K562 (cell line): ENCODE measurements around the gene FPGS. TPM values are rescaled to one million over a fixed set of nuclear protein-coding genes. Genes with fewer than 3 reads are reported as not detected.

Experiments used
- GATAD2A ChIP-seq: fragments of 450-650 bp; IDR thresholded peaks from 2 replicates; pipeline ENCODE4 v1.6.1; 2017
- HNRNPL ChIP-seq: fragments of 200-400 bp; formaldehyde crosslinking; IDR thresholded peaks from 2 replicates; pipeline ENCODE4 v1.6.1; 2017; ENCODE audit warnings: low read depth, mild to moderate bottlenecking, low read length
- ILK ChIP-seq: fragments of 450-650 bp; IDR thresholded peaks from 2 replicates; pipeline ENCODE4 v1.6.1; 2016; ENCODE audit warnings: missing genetic modification characterization, low read depth, mild to moderate bottlenecking, missing compliant biosample characterization, moderate library complexity, borderline replicate concordance
- MAFK ChIP-seq: IDR thresholded peaks from 2 replicates; pipeline ENCODE4 v1.6.1; 2011; ENCODE audit warnings: low read length, improper control_type of control experiment
- NCOA6 ChIP-seq: fragments of 450-650 bp; IDR thresholded peaks from 2 replicates; pipeline ENCODE4 v1.6.1; 2017; ENCODE audit warnings: mild to moderate bottlenecking
- NUFIP1 ChIP-seq: fragments of 450-650 bp; IDR thresholded peaks from 2 replicates; pipeline ENCODE4 v1.6.1; 2018; ENCODE audit not compliant: partially characterized antibody
- SP1 ChIP-seq: sonication (generic); formaldehyde crosslinking; IDR thresholded peaks from 2 replicates; pipeline ENCODE4 v1.8.1; 2022; ENCODE audit warnings: mild to moderate bottlenecking, missing genetic modification reagents
- SPI1 ChIP-seq: IDR thresholded peaks from 2 replicates; pipeline ENCODE4 v1.6.1; 2011; ENCODE audit warnings: low read depth, low read length, control low read depth, borderline replicate concordance
- TRIM24 ChIP-seq, 2 experiments: fragments of 450-650 bp; IDR thresholded peaks; 2 replicates each; pipeline ENCODE4 v1.6.1; 2016
- ZNF316 ChIP-seq: fragments of 450-650 bp; IDR thresholded peaks from 2 replicates; pipeline ENCODE4 v1.6.1; 2016
- ZNF436 ChIP-seq: fragments of 250-450, 450-650 bp; sonication (Bioruptor Pico); formaldehyde crosslinking; IDR thresholded peaks from 2 replicates; pipeline ENCODE4 v1.7.0; 2020; ENCODE audit warnings: mild to moderate bottlenecking
- polyA plus RNA-seq, 8 experiments: library from polyadenylated mRNA; depleted of rRNA in 4 of 8; stranded (reverse) in 5 of 8; unstranded in 3 of 8; fragments of >200 nt; fragmentation: Nextera tagmentation in 2 of 8; fragmentation: Illumina TruSeq in 1 of 8; extraction: Ambion mirVana in 2 of 8; extraction: Trizol in 1 of 8; gene quantifications; 2 replicates each; pipeline versions ENCODE4 v1.2.1 to v1.2.3, GENCODE V29; 2011 to 2014; ENCODE audit warnings: inconsistent platforms in 1 of 8, missing spikeins in 1 of 8
- total RNA-seq, 7 experiments: library from RNA; depleted of rRNA in 6 of 7; stranded (reverse); fragments of >200 nt in 6 of 7; fragmentation: Illumina TruSeq in 2 of 7; extraction: Trizol in 2 of 7; gene quantifications; 2 replicates each; pipeline versions ENCODE4 v1.2.1 to v1.2.3, GENCODE V29; 2011 to 2021; ENCODE audit warnings: low replicate concordance in 1 of 7
- TF ChIP-seq, protein P1 (sequence below): fragments of 200-600 bp; sonication (generic); IDR thresholded peaks from one replicate; pipeline ENCODE4 v1.6.1; 2012; ENCODE audit warnings: mild to moderate bottlenecking, low read depth, low read length, inconsistent platforms
- TF ChIP-seq, protein P2 (sequence below), 2 experiments: fragments of 250-450 bp in 1 of 2; fragments of 450-650 bp in 1 of 2; sonication (Bioruptor Pico) in 1 of 2; IDR thresholded peaks; 2 replicates each; pipeline versions ENCODE4 v1.6.1 to v1.8.0; 2016 to 2021; ENCODE audit warnings: mild to moderate bottlenecking in 2 of 2, moderate library complexity in 2 of 2, missing compliant biosample characterization in 1 of 2, missing genetic modification characterization in 1 of 2
- TF ChIP-seq, protein P3 (sequence below): sonication (generic); formaldehyde crosslinking; IDR thresholded peaks from 2 replicates; pipeline ENCODE4 v1.8.0; 2022; ENCODE audit warnings: mild to moderate bottlenecking, missing genetic modification reagents, borderline replicate concordance

The FPGS gene
- total and polyA plus RNA-seq, 9 of the 15 experiments (the other 6 are each of a cell fraction or from before 2014, with no cell fraction given): 0.84 to 86.4 (median 59.2) TPM

GRCh38 chr9:127828262-127829031 lies 25.8 kb downstream of the FPGS start (continued):
- TF ChIP-seq, protein P1, sequence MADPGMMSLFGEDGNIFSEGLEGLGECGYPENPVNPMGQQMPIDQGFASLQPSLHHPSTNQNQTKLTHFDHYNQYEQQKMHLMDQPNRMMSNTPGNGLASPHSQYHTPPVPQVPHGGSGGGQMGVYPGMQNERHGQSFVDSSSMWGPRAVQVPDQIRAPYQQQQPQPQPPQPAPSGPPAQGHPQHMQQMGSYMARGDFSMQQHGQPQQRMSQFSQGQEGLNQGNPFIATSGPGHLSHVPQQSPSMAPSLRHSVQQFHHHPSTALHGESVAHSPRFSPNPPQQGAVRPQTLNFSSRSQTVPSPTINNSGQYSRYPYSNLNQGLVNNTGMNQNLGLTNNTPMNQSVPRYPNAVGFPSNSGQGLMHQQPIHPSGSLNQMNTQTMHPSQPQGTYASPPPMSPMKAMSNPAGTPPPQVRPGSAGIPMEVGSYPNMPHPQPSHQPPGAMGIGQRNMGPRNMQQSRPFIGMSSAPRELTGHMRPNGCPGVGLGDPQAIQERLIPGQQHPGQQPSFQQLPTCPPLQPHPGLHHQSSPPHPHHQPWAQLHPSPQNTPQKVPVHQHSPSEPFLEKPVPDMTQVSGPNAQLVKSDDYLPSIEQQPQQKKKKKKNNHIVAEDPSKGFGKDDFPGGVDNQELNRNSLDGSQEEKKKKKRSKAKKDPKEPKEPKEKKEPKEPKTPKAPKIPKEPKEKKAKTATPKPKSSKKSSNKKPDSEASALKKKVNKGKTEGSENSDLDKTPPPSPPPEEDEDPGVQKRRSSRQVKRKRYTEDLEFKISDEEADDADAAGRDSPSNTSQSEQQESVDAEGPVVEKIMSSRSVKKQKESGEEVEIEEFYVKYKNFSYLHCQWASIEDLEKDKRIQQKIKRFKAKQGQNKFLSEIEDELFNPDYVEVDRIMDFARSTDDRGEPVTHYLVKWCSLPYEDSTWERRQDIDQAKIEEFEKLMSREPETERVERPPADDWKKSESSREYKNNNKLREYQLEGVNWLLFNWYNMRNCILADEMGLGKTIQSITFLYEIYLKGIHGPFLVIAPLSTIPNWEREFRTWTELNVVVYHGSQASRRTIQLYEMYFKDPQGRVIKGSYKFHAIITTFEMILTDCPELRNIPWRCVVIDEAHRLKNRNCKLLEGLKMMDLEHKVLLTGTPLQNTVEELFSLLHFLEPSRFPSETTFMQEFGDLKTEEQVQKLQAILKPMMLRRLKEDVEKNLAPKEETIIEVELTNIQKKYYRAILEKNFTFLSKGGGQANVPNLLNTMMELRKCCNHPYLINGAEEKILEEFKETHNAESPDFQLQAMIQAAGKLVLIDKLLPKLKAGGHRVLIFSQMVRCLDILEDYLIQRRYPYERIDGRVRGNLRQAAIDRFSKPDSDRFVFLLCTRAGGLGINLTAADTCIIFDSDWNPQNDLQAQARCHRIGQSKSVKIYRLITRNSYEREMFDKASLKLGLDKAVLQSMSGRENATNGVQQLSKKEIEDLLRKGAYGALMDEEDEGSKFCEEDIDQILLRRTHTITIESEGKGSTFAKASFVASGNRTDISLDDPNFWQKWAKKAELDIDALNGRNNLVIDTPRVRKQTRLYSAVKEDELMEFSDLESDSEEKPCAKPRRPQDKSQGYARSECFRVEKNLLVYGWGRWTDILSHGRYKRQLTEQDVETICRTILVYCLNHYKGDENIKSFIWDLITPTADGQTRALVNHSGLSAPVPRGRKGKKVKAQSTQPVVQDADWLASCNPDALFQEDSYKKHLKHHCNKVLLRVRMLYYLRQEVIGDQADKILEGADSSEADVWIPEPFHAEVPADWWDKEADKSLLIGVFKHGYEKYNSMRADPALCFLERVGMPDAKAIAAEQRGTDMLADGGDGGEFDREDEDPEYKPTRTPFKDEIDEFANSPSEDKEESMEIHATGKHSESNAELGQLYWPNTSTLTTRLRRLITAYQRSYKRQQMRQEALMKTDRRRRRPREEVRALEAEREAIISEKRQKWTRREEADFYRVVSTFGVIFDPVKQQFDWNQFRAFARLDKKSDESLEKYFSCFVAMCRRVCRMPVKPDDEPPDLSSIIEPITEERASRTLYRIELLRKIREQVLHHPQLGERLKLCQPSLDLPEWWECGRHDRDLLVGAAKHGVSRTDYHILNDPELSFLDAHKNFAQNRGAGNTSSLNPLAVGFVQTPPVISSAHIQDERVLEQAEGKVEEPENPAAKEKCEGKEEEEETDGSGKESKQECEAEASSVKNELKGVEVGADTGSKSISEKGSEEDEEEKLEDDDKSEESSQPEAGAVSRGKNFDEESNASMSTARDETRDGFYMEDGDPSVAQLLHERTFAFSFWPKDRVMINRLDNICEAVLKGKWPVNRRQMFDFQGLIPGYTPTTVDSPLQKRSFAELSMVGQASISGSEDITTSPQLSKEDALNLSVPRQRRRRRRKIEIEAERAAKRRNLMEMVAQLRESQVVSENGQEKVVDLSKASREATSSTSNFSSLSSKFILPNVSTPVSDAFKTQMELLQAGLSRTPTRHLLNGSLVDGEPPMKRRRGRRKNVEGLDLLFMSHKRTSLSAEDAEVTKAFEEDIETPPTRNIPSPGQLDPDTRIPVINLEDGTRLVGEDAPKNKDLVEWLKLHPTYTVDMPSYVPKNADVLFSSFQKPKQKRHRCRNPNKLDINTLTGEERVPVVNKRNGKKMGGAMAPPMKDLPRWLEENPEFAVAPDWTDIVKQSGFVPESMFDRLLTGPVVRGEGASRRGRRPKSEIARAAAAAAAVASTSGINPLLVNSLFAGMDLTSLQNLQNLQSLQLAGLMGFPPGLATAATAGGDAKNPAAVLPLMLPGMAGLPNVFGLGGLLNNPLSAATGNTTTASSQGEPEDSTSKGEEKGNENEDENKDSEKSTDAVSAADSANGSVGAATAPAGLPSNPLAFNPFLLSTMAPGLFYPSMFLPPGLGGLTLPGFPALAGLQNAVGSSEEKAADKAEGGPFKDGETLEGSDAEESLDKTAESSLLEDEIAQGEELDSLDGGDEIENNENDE: no peak
- TF ChIP-seq SPI1 (no peak), ZNF316 (no peak), HNRNPL (0 out of 2 replicates have a peak, but pooled peaks have one; percentile 68), NUFIP1 (no peak), TRIM24 (IDR thresholded peaks at IDR 0.05) (peak in 1 of 2 experiments; percentile 25; a peak in 1 of 4 replicates), MAFK (no peak), ZNF436 (no peak), SP1 (CRISPR knock-in tag) (peak; percentile 89), ILK (no peak), NCOA6 (no peak), GATAD2A (peak; percentile 62)
- TF ChIP-seq, protein P2, sequence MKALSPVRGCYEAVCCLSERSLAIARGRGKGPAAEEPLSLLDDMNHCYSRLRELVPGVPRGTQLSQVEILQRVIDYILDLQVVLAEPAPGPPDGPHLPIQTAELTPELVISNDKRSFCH (CRISPR knock-in tag; IDR thresholded peaks at IDR 0.05): no peak
- TF ChIP-seq, protein P2 (tag; IDR thresholded peaks at IDR 0.05): 0 out of 2 replicates have a peak, but pooled peaks have one; percentile 45
- TF ChIP-seq, protein P3, sequence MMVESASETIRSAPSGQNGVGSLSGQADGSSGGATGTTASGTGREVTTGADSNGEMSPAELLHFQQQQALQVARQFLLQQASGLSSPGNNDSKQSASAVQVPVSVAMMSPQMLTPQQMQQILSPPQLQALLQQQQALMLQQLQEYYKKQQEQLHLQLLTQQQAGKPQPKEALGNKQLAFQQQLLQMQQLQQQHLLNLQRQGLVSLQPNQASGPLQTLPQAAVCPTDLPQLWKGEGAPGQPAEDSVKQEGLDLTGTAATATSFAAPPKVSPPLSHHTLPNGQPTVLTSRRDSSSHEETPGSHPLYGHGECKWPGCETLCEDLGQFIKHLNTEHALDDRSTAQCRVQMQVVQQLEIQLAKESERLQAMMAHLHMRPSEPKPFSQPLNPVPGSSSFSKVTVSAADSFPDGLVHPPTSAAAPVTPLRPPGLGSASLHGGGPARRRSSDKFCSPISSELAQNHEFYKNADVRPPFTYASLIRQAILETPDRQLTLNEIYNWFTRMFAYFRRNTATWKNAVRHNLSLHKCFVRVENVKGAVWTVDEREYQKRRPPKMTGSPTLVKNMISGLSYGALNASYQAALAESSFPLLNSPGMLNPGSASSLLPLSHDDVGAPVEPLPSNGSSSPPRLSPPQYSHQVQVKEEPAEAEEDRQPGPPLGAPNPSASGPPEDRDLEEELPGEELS (CRISPR knock-in tag): no peak
